Measurements from ENCODE around the gene NTMT1.

DNA sequence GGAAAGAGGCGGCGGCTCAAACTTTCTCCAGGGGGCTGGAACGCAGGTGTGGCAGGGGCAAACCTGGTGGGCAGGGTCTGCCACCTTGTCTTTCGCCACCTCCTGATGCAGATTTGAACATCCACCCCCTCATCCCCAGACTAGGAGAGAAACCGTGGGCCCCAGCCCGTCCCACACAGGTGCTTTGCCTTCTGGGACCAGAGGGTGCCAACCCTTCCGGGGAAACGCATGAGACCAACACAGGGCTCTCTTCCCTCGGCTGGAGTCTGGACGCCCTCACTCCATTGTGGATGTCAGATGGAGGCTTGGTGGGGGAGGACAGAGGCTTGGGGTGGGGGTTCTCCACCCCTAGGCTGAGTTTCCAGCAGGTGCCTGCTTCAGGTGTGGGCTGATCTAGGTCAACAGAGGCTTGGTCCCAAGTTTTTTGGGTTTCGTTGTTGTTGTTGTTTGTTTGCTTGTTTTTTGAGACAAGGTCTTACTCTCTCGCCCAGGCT, 14.6 kb upstream of the NTMT1 start:
- TF ChIP-seq, protein P1, sequence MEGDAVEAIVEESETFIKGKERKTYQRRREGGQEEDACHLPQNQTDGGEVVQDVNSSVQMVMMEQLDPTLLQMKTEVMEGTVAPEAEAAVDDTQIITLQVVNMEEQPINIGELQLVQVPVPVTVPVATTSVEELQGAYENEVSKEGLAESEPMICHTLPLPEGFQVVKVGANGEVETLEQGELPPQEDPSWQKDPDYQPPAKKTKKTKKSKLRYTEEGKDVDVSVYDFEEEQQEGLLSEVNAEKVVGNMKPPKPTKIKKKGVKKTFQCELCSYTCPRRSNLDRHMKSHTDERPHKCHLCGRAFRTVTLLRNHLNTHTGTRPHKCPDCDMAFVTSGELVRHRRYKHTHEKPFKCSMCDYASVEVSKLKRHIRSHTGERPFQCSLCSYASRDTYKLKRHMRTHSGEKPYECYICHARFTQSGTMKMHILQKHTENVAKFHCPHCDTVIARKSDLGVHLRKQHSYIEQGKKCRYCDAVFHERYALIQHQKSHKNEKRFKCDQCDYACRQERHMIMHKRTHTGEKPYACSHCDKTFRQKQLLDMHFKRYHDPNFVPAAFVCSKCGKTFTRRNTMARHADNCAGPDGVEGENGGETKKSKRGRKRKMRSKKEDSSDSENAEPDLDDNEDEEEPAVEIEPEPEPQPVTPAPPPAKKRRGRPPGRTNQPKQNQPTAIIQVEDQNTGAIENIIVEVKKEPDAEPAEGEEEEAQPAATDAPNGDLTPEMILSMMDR (IDR thresholded peaks at IDR 0.05 in 2 of 3, conservative IDR thresholded peaks at IDR 0.05 in 1 of 3; ENCODE audit: control insufficient read depth in 2 of 3, extremely low read depth in 1 of 3, insufficient read depth in 1 of 3, low read depth in 3 of 3, low read length in 3 of 3), result no peak
- TF ChIP-seq, protein P2, sequence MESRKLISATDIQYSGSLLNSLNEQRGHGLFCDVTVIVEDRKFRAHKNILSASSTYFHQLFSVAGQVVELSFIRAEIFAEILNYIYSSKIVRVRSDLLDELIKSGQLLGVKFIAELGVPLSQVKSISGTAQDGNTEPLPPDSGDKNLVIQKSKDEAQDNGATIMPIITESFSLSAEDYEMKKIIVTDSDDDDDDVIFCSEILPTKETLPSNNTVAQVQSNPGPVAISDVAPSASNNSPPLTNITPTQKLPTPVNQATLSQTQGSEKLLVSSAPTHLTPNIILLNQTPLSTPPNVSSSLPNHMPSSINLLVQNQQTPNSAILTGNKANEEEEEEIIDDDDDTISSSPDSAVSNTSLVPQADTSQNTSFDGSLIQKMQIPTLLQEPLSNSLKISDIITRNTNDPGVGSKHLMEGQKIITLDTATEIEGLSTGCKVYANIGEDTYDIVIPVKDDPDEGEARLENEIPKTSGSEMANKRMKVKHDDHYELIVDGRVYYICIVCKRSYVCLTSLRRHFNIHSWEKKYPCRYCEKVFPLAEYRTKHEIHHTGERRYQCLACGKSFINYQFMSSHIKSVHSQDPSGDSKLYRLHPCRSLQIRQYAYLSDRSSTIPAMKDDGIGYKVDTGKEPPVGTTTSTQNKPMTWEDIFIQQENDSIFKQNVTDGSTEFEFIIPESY (IDR thresholded peaks at IDR 0.05), result no peak
- no peak for TF ChIP-seq SRF (IDR thresholded peaks at IDR 0.05; ENCODE audit: low read depth in 2 of 2, low read length in 2 of 2)
- no peak for TF ChIP-seq POLR2AphosphoS5 (IDR thresholded peaks at IDR 0.05; ENCODE audit: low read length)
- no peak for TF ChIP-seq SMC3 (IDR thresholded peaks at IDR 0.05; ENCODE audit: borderline replicate concordance, low read length)
- no peak for TF ChIP-seq NBN (IDR thresholded peaks at IDR 0.05)

All from GM12878 (cell line).